OCI-LY3 (cell line): ENCODE results near the gene CTNS.

ENCODE experiments used
- EZH2phosphoT487 ChIP-seq: fragments of 200-600 bp; shearing (Covaris generic); IDR thresholded peaks from 2 replicates; pipeline ENCODE4 v1.6.1; 2018; ENCODE audit warnings: antibody characterized with exemption, mixed run types, low read depth
- TF ChIP-seq, protein P1 (sequence below): fragments of 200-600, 300-600 bp; sonication (generic); IDR thresholded peaks from 2 replicates; pipeline ENCODE4 v1.5.1; 2014; ENCODE audit warnings: antibody characterized with exemption, low read length, low read depth

DNA sequence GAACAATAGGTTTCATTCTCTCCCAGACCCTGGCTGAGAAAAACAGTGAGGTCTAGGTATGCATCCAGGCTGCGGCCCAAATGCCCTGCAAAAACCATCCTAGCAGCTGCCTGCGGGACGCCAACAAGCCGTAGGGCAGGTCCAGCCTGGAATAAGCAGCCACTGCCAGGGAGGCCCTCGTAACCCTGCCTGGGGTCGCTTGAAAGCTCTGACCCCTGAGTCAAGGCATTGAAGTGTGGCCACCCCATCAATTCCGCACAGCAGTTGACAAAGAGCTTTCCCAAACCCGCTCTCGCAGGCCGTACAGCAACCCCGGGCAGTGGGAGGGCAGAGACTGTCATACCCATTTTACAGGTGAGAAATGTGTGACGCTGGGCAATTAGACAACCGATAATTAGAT is 38.5 kb upstream of the CTNS start:
- TF ChIP-seq, protein P1, sequence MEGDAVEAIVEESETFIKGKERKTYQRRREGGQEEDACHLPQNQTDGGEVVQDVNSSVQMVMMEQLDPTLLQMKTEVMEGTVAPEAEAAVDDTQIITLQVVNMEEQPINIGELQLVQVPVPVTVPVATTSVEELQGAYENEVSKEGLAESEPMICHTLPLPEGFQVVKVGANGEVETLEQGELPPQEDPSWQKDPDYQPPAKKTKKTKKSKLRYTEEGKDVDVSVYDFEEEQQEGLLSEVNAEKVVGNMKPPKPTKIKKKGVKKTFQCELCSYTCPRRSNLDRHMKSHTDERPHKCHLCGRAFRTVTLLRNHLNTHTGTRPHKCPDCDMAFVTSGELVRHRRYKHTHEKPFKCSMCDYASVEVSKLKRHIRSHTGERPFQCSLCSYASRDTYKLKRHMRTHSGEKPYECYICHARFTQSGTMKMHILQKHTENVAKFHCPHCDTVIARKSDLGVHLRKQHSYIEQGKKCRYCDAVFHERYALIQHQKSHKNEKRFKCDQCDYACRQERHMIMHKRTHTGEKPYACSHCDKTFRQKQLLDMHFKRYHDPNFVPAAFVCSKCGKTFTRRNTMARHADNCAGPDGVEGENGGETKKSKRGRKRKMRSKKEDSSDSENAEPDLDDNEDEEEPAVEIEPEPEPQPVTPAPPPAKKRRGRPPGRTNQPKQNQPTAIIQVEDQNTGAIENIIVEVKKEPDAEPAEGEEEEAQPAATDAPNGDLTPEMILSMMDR: no peak
- no peak for TF ChIP-seq EZH2phosphoT487
